ENCODE measurements around the gene MYO5B.

The MYO5B gene

DNA sequence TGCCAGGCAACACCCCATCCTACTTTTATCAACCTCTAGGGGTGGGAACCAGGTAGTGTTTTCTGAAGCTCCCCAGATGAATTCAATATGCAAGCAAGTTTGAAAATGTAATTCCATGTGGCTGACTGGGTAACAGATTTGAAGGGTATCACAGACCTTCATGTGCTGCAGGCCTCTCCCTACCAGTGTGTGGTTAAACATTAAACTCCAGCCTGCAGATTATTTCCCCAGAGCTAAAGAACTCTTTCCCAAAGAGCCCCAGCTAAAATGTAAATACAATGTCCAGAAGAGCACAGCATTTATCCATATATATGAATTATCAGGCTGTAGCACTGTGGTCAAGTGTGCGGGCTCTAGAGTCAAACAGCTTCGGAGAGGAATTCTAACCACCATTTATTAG lies 134.1 kb downstream of the MYO5B start:
- DNase-seq = no peak

DNA sequence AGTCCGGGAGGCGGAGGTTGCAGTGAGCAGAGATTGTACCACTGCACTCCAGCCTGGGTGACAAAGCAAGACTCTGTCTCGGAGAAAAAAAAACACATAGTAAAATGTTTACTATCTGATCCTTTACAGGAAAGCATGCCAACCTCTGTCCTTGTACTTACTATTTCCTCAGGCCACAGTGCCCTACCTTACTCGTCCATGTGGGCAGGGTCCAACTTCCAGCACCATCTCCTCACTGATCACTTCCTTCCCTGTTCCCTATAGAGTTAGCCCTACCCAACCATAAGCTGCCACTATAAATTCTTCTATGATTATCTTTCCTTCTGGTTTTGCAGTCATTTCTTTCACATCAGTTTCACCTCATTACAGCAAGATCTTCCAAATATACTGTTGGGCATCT lies 136.2 kb downstream of the MYO5B start:
- no peak for DNase-seq

DNA sequence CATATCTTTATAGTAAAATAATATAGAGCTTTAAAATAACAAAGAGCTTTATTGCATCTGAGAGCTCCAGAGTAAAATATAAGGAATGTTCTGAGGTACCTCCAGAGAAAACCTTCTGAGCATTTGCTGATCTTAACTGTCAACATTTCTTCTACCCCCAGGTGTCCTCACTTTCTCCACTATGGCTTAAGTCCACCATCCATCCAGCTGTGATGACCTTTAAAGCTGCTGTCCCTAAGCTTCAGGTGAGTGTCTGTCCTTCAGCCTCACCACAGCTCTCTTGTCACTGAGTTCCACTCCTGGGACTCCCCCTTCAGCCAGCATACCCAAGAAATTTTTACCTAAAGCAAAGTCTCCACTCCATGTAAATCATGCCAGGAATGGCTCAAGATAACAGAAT lies 137.9 kb downstream of the MYO5B start:
- DNase-seq = no peak

DNA sequence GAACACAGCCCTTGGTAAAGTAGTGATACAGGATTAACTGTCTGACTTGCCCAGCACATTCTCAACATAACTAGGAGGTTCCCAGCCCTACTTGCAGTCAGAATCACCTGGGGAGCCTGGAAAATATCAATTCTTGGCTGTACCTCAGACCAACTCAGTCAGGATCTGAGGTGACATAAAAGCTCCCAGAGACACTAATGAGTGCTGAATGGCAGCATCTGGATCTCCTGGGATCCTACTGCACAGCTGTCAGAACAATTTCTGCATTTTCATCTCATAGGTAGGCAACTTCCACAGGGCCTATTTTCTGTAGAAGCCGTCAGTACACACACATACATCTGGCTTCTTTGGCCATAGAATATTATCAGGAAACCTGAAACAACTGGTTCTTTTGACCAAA lies 138.8 kb downstream of the MYO5B start:
- DNase-seq = no peak

DNA sequence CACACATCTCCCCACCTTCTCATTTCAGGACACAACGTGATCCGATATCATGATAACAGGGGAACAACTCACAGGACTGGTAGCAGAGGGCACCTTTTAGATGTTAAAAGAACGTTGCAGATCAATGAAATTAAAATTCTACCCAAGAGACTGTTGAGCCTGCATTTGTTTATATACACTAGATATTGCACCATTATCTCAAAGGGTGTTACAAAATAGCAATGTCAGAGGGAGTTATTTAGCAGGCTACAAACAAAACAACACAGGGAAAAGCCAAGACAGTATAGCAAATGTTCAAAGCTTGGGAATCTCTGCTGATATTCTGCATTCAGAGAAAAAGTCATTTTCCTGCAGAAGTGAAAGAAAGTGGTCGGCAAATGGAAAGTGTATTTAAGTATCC lies 139.5 kb downstream of the MYO5B start:
- DNase-seq = no peak

DNA sequence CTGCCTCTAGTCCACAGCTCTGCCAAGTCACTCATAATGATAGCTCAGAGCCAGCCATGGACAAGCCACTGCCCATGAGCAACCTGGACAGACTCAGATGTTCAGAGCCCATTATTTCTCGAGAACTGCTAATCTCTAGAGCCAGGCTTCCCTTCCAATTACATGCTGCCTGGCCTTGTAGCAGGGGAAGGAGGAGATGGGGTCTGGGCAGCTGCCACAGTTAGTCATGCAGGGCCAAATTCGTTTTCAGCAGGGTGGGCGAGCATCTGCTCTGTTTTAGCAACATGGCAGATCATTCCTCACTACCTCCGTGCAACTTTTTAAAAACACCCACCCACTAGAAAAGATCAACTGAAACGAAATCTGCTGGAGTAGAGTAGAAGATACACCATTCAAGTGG lies 141.8 kb downstream of the MYO5B start:
- DNase-seq = no peak

DNA sequence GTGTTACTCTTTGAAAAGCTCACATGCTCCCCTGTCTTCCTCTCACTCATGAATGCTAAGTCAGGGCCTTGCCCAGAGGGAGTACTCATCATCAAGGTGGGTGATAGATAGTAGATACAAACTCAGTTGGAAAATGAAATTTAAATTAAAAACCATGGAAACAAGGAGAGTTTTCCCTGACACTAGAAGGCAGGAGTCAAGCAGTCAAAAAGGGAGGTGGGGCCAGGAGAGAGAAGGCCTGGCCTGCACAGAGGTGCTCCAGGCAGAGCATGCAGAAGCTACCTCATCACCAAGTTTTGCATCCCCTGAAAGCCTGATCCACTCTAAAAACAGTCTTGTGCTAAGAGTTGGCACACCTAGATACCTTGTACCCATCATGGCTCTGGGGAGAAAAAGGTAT lies 143.7 kb downstream of the MYO5B start:
- no peak for DNase-seq

DNA sequence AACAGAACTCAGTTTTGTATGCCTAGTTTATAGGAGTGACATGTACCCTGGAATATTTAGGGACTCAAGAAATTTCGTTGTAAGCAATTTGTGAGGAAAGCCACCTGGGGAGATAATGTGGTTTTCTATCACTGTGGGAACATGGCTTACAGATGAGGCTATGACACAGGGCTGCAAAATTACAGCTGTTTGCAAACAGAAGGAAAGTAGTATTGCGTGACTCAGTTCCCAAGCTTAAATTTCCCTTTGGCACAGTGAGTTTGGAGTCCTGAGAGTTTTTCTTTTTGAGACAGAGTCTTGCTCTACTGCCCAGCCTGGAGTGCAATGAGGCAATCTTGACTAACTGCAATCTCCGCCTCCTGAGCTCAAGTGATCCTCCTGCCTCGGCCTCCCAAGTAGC lies 149.8 kb downstream of the MYO5B start:
- no peak for DNase-seq

DNA sequence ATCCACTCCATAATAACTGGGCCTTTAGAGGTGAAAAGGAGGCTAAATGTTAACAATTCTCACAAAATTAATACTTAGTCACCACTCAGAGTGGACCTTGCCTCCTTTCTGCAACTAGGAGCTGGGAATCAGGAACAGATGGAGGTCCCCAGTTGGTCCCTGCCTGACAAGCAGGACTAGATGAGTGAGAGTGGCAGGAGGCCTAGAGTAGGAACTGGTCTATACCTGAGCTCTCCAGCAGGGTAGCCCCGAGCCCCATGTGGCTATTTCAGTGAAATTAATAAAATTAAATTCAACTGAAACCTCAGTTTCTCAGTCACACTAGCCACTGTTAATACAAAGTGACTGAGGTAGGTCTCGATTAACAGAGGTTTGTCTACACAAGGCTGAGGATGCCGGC lies 150.5 kb downstream of the MYO5B start:
- DNase-seq = no peak

DNA sequence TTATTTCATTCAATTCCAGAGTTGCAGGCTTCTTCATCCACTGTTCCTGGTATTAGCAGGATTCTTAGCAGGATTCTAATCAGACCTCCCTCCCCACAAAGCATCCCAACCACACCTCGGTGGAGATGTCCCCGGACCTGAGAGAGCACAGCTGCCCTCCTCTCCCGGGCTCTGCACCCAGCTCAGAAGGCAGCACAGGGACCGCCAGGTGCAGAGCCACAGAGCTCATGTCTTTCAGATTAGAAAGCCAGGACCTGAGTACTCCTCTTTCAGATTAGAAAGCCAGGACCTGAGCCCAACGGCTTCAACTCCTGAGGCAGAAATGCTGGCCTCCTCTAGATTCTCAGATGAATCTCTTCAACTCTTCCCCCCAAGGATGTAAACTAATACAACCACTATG lies 152.3 kb downstream of the MYO5B start:
- DNase-seq = no peak

DNA sequence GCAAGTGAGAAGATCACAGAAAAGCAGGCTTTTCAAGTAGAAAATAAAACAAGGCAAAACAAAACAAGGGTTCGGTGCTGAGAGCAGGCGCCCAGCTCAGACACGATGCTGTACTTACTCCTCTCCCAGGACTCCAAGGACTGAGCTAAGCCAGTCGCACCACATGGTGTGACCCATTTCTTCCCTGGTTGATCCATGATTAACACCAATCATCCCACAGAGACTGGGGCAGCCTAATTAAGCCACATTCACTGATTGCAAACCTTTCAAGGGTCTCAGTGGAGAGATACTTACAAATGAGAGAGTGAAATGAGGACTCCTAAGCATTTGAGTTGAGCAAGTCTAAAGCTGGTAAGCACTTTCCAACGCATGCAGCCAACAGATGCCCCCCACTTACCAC lies 155.2 kb downstream of the MYO5B start:
- DNase-seq = no peak

DNA sequence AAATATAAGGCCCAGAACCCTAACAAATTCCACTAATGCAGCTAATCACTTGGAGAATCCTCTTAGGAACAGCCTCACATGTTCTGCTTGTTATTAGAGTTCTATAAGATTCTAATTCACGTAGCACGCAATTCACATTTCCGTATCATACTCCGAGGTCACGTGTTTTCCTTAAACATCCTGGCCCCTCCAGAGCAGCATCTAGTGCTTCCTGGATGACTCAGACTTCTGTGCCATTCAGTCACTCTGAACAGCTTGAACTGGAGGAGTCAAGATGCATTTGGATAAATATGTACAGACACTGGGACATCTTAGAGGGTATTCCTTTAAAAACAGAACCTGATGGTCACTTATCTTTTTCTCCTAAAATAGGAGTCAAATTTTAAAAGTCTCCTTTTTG lies 156.5 kb downstream of the MYO5B start:
- no peak for DNase-seq

DNA sequence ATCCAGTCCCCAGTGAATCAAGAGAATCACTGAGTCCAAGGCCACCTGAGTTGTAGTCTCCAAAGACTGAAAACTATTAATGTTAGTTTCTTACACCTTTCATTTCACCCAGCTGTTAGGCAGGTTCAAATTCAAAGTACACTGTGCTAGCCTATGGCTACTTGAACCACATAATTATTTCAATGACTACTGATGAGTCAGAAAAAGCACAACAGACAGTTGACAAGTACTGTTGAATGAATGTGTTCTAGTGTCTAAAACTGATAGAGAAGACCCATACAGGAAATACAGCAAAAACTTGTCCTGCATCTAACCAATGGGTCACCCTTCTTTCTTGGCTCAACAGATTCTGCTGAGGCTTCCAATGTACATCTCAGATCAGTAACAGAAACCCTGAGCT lies 160.9 kb downstream of the MYO5B start:
- no peak for DNase-seq

DNA sequence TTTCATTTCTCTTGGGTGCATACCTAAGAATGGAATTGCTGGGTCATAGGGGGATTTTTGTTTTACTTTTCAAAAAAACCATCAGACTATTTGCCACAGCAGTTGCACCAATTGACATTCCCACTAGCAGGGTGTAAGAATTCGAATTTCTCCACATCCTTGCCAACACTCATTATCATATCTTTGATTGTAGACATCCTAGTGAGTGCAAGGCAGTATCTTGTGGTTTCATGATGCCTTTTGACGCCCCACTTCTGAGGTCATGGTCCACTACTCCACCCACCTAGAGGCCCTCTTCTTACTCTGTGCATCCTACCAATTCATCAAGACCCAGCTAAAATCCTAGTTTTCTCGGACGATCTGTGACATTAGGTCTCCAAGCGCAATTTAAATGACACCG lies 161.9 kb downstream of the MYO5B start:
- DNase-seq = no peak

DNA sequence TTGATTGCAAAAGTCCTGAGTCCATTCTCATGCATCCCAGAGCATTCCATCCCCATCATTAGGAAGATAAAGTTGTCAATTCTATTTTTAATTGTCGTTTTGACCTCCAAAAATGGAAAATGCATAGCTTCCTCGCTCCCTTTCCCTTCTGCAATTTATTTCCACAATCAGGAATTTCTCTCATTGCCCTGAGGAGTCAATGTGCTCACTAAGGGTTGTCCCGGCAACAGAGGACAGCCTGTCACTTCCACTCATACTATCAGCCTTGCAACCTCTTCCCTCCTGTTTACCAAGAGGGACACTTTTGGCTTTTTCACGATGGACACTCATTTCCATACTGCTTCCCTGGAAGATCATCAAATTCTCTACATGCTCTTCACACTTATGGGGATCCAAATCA lies 164.8 kb downstream of the MYO5B start:
- DNase-seq = no peak

DNA sequence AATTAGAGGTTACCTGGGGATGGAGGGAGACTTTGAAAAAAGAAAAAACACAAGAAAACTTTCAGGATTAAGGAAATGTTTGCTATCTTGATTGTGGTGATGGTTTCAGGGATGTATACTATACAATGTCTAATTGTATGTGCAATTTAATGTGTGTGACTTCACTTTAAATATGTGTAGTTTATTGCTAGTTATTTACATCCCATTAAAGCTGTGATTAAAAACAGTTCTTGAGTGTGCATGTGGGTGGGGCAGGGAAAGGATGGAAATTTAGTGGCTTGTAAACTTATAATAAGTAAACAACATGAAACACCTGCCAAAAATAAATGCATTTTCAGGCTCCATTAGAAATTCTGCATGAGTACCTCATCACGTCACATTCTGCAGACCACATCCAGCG lies 167.0 kb downstream of the MYO5B start:
- no peak for DNase-seq

DNA sequence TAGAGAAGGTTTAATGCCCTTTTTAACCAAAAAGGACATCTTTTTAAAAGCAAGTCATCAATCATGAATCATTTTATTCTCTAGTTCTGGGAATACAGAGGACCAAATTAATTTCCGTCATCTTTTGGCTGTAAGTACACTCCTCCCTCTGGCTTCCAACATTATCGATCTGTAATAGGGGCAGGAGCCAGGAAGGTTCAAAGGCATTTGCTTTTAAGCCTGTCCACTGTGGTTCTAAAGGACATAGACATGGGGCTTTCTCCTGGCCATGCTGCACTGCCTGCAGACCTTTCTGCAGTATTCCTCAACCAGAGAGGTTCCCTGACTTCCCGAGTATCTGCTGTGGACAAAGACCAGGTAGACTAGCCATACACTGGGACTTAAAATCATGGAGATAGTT lies 170.5 kb downstream of the MYO5B start:
- no peak for DNase-seq

DNA sequence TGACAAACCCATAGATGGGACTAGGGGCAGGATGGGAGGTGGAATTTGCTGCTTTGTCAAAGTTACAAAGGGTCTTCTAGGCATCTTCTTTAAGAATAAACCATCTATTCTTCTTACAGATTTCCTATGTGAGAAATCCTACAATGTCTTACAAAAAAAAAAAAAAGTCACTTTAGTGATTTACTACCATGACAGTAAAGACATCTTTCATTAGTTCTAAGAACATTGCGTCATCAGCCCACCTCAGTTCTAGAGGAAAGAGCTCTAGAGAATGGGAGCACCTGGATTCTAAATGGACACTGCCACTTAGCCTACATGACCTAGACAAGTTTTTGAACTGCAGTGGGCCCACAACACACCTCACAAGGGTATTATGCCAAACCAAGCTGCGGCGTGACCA lies 172.0 kb downstream of the MYO5B start:
- no peak for DNase-seq

DNA sequence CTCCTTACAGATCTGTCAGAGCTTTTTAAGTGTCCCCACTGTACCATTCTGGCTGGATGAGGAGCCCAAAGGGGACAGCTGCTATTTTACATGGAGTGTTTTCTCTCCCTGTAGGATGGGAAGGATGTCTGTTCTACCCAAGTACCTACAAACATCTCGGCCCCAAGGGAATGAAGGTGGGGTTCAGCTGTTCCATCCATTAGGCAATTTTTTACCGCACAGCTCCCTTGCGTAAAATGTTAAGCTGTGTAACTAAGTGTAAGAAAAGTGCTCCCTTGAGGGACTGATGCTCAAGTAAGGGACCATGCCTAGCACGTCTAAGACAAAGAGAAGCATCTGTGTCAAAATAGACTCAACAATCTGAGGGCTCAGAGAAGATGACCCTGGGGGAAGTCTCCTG lies 180.3 kb downstream of the MYO5B start:
- DNase-seq = no peak

DNA sequence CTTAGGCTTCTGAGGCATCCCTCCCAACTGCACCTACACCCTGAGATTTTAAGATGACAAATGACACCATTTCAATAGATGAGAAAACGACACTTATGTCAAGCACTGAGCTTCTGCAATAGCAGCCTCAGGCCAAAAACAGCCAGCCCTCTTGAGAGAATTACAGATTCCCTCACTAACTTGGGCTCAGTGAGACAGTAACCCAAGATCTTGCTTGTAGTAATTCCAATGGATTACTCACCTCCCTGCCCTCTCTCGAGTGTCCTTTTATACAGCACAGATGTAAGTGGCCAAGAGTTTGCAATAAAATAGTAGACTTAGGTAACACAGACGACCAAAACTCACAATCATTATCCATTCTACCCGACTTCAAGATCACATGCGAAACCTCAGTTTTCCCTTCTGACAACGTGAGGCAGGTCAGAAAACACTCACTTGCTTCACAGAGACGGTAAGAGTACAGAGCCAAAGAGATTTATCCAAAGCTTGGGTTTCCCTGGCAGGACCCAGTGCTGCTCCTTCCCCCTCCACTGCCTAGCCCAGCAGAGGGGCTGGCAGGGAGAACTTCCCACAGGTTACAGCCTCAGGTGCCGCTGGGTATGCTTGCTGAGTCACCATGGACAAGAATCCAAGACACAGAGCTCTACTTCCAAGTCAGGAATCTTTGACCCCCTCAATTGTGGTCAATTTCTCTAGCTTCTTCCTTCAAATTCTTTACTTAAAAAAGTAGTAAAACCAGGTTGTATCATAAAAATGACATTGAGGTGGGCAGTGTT lies 181.4 kb downstream of the MYO5B start:
- no peak for DNase-seq

DNA sequence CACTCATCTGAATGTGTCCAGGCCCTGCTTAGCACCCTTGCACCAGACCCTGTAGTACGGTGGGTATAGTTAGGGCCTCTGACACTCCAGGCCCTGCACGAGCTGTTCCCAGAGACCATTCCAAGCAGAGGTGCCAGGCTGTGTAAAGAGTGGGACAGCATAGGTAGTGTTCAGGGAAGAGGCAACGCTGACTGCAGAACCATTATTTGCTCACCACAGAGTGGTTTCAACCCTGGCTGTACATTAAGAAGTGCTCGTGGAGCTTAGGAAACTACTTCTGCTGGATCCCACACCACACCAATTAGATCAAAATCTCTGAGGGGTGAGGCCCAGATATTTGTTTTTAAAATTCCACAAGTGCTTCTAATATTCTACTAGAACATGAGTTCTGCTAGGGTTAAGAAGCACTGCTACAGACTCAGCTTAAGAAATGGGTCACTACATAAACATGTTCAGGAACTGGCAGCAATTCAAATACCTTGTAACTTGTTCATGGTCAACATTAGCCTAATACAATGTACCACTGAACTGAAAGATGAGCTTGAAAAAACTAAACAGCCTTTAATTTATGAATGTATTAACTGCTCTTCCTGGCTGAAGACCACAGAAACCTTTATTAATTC lies 183.0 kb downstream of the MYO5B start:
- no peak for DNase-seq

DNA sequence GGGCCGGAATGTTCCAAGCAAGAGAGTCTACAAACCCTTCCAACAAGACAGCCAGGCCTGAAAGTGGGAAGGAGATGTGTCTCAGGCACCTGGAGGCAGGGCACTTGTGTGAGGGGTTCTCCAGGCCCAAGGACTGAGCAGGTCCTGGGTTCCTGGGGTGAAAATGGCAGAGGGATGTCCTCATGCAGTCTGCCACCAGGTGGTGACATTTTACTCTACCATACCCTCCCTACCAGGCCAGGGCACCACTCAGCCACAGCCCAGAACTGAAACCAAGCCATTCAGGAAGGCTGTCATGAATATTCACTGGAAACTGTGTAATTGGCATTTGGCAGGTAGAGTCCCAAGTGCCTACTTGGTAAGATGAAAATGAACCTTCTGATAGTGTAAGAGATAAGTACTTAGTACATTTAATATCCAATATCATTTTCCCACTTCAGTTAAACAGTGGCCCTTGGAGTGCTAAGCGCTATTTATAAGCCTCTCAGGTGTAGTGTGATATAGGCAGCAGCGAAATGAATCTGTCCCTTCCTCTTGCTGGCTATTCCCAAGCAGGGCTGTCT lies 185.1 kb downstream of the MYO5B start:
- peak in 3 of 6 experiments; percentile 2 to 17 (median 4) for DNase-seq

DNA sequence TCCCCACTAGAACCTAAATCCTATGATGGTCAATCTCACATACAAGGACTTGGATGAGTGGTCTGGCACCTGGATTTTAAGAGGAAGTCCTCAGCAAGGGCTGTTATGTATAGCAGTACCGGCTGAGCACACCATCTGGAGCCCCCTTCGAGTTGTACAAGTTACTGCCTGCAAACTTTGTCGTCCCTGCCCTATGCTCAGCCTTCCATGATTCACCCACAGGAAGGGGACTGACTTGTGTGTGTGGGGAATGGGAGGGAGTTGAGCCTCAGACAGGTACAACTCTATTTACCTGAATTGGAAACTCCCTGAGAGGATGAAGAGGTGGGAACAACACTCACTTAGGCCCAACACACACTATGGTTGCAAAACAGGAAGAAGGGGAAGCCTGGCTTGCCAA lies 186.6 kb downstream of the MYO5B start:
- no peak for DNase-seq

DNA sequence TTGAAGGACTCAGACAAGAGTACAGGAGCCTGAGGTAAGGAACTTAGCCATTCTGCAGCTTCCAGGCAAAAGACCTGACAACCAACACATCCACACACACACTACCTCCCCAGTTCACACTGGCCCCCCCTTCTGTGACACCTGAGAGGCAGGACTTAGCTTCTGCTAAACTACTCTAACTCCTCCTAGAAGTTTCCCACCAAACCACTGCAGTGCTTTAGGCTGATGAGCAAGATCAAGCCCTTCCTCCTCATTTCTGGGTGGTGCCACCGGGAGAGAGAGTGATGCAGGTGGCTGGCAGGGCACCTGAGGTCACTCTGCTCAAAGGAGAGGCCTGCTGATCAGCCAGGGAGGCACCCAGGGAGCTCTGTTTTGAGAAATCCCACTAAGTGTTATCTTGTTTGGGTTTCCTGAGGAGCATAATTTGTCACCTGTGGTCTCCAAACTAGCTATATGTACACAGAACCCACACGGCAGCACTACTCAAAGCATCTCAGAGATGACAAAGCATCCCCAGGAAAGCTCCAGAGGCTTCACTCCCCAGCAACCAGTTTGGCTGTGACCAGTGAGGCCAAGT lies 188.4 kb downstream of the MYO5B start:
- no peak for DNase-seq

Measured in stimulated activated naive CD4-positive, alpha-beta T cell (primary cell).